ENCODE results near the gene CCN5.

CCN5 gene

GRCh38 chr20:44746367-44747165 is 31.4 kb downstream of the CCN5 start:
- no peak for DNase-seq (ENCODE audit: low read depth)
- H3K4me3 ChIP-seq (ENCODE audit: control insufficient read depth, low read depth, low read length): peak overlapping the region; percentile 42

DNA sequence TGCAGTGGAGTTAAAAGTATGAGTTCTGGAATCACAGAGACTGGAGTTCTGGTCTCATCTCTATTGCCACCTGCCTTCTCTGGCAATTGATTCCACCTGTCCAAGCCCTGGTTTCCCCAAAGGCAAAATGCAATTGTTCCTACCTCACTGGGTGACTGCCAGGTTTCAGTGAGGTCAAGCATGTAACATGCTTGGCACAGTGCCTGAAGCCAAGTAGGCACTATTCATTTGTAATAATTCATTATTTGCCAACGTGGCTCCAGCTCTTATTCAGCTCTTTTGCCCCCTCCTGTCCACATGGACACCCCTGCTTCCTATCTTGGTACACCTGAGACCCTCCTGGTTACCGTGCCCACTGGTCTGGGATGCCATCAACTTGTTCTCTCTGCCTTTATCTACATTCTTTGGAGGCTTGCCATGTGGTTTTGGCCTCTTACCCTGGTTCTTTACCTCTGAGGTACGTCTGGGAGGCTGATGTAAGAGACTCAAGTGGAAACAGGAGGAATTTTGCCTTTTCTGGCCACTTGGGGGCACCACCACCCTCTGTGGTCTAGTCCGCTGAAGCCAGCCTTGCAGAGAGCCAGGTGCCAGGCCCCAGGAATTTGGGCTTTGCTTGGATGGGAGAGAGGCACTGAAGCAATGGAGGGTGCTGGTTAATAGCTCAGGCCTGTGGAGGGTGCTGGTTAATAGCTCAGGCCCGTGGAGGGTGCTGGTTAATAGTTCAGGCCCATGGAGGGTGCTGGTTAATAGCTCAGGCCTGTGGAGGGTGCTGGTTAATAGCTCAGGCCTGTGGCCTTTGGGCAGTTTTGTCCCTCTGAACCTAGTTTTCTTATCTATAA is 32.2 kb downstream of the CCN5 start:
- no peak overlapping the region for H3K4me3 ChIP-seq (ENCODE audit: control insufficient read depth, low read depth, low read length)
- peak; percentile 71 for DNase-seq (ENCODE audit: low read depth)
- TF ChIP-seq, protein P1, sequence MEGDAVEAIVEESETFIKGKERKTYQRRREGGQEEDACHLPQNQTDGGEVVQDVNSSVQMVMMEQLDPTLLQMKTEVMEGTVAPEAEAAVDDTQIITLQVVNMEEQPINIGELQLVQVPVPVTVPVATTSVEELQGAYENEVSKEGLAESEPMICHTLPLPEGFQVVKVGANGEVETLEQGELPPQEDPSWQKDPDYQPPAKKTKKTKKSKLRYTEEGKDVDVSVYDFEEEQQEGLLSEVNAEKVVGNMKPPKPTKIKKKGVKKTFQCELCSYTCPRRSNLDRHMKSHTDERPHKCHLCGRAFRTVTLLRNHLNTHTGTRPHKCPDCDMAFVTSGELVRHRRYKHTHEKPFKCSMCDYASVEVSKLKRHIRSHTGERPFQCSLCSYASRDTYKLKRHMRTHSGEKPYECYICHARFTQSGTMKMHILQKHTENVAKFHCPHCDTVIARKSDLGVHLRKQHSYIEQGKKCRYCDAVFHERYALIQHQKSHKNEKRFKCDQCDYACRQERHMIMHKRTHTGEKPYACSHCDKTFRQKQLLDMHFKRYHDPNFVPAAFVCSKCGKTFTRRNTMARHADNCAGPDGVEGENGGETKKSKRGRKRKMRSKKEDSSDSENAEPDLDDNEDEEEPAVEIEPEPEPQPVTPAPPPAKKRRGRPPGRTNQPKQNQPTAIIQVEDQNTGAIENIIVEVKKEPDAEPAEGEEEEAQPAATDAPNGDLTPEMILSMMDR (conservative IDR thresholded peaks at IDR 0.05; ENCODE audit: control insufficient read depth, insufficient read depth, low read depth, low read length): peak; percentile 75

More at GRCh38 chr20:44746367-44747165, 31.4 kb downstream of the CCN5 start:
- TF ChIP-seq, protein P1 (conservative IDR thresholded peaks at IDR 0.05; ENCODE audit: control insufficient read depth, insufficient read depth, low read depth, low read length): no peak

GRCh38 chr20:44748005-44748370 is 32.8 kb downstream of the CCN5 start:
- TF ChIP-seq, protein P1 (conservative IDR thresholded peaks at IDR 0.05; ENCODE audit: control insufficient read depth, insufficient read depth, low read depth, low read length): no peak
- DNase-seq (ENCODE audit: low read depth): peak; percentile 34
- no peak overlapping the region for H3K4me3 ChIP-seq (ENCODE audit: control insufficient read depth, low read depth, low read length)

DNA sequence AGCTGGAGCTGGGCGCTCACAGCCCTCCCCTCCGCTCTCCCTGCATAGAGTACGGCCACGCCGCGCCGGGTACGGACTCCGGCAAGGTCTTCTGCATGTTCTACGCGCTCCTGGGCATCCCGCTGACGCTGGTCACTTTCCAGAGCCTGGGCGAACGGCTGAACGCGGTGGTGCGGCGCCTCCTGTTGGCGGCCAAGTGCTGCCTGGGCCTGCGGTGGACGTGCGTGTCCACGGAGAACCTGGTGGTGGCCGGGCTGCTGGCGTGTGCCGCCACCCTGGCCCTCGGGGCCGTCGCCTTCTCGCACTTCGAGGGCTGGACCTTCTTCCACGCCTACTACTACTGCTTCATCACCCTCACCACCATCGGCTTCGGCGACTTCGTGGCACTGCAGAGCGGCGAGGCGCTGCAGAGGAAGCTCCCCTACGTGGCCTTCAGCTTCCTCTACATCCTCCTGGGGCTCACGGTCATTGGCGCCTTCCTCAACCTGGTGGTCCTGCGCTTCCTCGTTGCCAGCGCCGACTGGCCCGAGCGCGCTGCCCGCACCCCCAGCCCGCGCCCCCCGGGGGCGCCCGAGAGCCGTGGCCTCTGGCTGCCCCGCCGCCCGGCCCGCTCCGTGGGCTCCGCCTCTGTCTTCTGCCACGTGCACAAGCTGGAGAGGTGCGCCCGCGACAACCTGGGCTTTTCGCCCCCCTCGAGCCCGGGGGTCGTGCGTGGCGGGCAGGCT is 35.1 kb downstream of the CCN5 start:
- no peak for DNase-seq (ENCODE audit: low read depth)
- H3K4me3 ChIP-seq (ENCODE audit: control insufficient read depth, low read depth, low read length): no peak overlapping the region
- TF ChIP-seq, protein P1 (conservative IDR thresholded peaks at IDR 0.05; ENCODE audit: control insufficient read depth, insufficient read depth, low read depth, low read length): no peak

GRCh38 chr20:44752099-44752931 is 37.1 kb downstream of the CCN5 start:
- TF ChIP-seq, protein P1 (conservative IDR thresholded peaks at IDR 0.05; ENCODE audit: control insufficient read depth, insufficient read depth, low read depth, low read length): no peak
- H3K4me3 ChIP-seq (ENCODE audit: control insufficient read depth, low read depth, low read length): no peak overlapping the region
- no peak for DNase-seq (ENCODE audit: low read depth)

DNA sequence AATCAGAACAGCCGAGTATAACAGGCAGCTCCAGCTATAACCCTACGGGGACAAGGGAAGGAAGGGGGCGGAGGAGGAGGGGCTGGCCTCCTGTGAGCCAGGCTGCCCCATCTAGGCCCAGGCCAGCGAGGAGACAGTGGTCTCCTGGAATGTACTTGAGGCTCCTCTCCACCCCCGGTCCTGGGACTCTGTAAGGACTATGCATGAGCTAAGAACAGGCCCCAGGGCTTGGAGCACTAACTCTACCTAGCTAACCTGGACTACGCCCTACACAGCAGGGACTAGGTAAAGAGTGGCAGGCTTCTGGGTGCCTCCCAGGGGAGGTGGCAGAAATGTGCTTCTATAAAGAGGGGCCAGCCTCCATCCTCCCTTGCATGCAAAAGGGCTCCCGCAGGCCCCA is 39.4 kb downstream of the CCN5 start:
- DNase-seq (ENCODE audit: low read depth): no peak
- TF ChIP-seq, protein P1 (conservative IDR thresholded peaks at IDR 0.05; ENCODE audit: control insufficient read depth, insufficient read depth, low read depth, low read length): no peak
- H3K4me3 ChIP-seq (ENCODE audit: control insufficient read depth, low read depth, low read length): no peak overlapping the region
